GM06990 (cell line): Measurements from ENCODE around the gene OR2V2.

Experiments used
- DNase-seq: peaks from one replicate; pipeline ENCODE4 v3.0.0-alpha.2; 2011; ENCODE audit not compliant: insufficient read length; ENCODE audit errors: extremely low read depth
- H3K27me3 ChIP-seq: replicated peaks from 2 replicates; pipeline ENCODE4 v1.6.0; 2011; ENCODE audit warnings: low read length; ENCODE audit not compliant: control insufficient read depth, insufficient read depth
- H3K36me3 ChIP-seq: 2 replicates; pipeline ENCODE4 v1.5.1; 2011; ENCODE audit warnings: low read length; ENCODE audit not compliant: control insufficient read depth, insufficient read depth
- H3K4me3 ChIP-seq: replicated peaks from 2 replicates; pipeline ENCODE4 v1.5.1; 2011; ENCODE audit warnings: low read depth, mild to moderate bottlenecking, control low read depth, low read length
- TF ChIP-seq, protein P1 (sequence below): IDR thresholded peaks from 2 replicates; pipeline ENCODE4 v1.5.1; 2011; ENCODE audit warnings: low read length, control low read depth, mild to moderate bottlenecking, inconsistent platforms; ENCODE audit not compliant: insufficient read depth, poor library complexity, severe bottlenecking

Gene OR2V2

DNA sequence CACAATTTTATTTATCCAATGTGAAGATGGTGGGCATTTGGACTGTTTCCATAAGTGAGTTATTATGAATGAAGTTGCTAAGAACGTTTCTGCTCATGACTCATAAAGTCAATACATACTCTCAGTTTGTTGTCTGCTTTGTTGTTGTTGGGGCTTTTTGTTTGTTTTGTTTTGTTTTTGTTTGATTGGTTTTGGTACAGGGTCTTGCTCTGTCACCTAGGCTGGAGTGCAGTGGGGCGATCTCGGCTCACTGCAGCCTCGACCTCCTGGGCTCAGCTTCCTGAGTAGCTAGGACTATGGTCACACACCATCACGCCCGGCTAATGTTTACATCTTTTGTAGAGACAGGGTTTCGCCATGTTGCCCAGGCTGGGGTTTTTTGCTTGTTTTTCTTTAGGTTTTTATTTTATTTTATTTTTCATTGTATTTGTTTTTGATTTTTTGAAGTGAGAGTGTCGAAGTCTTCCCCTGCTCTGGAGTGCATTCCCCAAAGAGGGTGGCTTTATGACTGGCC lies 39.7 kb downstream of the OR2V2 start:
- DNase-seq = no peak
- TF ChIP-seq, protein P1, sequence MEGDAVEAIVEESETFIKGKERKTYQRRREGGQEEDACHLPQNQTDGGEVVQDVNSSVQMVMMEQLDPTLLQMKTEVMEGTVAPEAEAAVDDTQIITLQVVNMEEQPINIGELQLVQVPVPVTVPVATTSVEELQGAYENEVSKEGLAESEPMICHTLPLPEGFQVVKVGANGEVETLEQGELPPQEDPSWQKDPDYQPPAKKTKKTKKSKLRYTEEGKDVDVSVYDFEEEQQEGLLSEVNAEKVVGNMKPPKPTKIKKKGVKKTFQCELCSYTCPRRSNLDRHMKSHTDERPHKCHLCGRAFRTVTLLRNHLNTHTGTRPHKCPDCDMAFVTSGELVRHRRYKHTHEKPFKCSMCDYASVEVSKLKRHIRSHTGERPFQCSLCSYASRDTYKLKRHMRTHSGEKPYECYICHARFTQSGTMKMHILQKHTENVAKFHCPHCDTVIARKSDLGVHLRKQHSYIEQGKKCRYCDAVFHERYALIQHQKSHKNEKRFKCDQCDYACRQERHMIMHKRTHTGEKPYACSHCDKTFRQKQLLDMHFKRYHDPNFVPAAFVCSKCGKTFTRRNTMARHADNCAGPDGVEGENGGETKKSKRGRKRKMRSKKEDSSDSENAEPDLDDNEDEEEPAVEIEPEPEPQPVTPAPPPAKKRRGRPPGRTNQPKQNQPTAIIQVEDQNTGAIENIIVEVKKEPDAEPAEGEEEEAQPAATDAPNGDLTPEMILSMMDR = no peak
- Histone ChIP-seq H3K36me3 (no peaks in the 10 kb centered on the region), H3K27me3 (no peaks in the 10 kb centered on the region), H3K4me3 (peak overlapping the region; percentile 50)

DNA sequence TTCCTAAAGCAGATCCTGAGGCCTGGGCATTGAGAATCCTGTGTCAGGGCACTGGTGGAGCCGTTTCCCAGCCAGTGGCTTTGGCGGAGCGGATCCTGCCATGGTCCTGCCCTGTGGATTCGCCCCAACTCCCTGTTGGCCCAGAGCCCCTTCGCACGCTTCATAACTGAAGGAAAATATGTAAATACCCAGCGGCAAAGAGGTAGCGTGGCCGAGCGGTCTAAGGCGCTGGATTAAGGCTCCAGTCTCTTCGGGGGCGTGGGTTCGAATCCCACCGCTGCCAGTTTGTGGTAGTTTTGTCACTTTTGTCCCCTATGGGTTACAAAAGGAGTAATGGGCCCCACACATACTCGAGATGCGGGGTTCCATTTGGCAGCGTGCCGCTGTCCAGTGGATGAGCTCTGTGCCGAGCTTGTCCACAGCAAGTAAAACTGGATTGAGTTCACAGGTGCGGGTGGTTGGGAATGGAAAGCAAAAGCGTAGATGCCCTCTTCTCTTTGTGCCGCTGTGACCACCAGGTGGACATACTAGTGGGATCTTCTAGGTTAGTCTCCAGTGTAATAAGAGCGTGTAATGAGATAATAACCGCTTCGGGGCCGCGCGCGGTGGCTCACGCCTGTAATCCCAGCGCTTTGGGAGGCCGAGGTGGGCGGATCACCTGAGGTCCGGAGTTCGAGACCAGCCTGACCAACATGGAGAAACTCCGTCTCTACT lies 40.3 kb downstream of the OR2V2 start:
- Histone ChIP-seq H3K4me3 (peak overlapping the region; percentile 50), H3K36me3 (no peaks in the 10 kb centered on the region), H3K27me3 (no peaks in the 10 kb centered on the region)
- DNase-seq = peak; percentile 83
- TF ChIP-seq, protein P1 = no peak

DNA sequence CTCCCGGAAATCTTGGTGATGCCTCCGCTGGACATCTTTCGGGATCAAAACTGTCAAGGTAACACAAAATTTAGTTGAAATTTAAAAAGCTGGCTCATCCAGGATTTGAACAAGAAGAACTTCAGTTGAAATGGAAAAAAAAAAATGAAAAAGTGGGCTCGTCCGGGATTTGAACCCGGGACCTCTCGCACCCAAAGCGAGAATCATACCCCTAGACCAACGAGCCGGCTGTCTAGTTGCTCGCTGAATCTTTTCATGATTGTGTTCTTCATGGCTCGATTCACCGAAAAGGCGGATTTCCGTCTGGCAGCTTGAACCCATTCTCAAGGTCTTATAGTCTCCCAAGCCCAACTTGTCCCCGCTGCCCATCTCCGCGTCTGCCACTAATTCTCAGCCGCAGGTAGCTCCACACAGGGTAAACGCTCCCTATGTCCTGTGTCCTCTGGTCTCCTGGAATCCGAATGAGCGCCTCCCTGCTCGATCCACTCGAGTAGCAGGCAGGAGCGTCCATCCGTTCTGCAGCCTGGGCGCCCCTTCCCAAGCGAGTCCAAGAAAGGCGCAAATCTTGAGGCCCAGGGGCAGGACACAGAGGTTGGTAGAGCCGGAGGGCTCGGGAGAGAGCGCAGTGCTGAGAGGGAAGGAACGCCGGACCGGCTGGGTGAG lies 41.4 kb downstream of the OR2V2 start:
- Histone ChIP-seq H3K36me3 (no peaks in the 10 kb centered on the region), H3K4me3 (peak overlapping the region; percentile 76), H3K27me3 (no peaks in the 10 kb centered on the region)
- peak; percentile 79 for DNase-seq
- TF ChIP-seq, protein P1 = no peak

DNA sequence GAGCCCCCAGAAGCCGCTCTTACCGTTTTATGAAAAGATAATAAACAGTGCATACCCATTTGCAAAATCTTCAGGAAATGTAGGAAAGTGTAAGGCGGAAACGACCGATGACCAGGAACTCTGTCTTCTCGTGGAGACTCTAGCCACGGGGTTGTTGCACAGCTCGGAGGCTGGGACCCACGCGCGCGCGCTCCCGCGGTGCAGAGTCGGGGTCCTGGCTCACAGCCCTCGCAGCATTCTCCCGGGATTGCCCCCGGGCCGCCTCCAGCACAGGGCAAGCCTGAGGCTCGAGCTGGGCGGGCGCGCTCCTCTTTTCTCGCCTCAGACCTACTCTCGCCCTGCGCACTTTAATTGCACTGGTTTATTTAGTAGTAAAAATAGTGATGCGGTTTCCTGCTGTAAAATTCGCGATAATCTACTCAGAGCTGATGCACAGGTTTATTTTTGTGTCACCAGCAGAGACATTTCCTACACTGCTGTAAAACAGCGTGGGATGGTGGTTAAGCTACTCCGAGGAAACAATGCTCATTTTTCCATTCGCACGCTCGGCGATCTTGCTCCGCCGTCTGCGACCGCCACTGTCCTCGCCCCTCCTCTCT lies 42.1 kb downstream of the OR2V2 start:
- H3K4me3 ChIP-seq = peak overlapping the region; percentile 76
- no peaks in the 10 kb centered on the region for H3K36me3 ChIP-seq
- TF ChIP-seq, protein P1 = no peak
- no peaks in the 10 kb centered on the region for H3K27me3 ChIP-seq
- no peak for DNase-seq

DNA sequence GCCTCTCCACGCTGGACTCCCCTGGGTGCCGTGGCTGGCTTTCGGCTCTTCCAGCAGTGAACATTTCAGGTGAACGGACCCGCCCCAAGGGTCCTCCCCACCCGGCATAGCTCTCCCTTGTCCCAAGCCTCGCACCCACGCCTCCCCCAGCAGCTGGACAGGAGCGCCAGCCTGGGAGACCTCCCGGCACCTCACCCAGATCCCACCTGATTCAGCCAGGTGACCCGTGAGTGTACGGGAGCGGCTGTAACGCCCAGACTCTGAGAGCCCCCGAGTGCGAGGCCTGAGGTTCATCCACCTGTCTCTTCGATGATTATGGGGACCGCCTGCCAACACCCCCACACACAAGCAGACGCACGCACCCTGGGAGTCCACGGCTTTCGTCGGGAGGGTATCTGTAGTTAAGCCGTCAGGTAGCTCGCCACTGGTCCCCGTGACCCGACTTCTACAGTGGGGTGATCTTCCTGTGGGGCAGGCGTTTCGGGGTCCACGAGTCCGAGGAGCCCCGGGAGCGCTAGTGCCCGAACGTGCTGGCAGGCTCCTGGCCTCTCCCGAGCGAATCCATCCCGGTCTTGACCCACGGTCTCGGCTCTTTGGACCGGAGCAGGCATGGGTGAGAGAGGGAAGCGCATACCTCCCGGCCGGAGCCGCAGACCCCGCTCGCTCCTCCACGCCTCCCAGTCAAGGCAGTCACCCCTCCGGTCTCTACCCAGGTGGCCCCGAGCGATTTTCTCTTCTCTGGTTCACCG lies 42.8 kb downstream of the OR2V2 start:
- Histone ChIP-seq H3K36me3 (no peaks in the 10 kb centered on the region), H3K4me3 (peak overlapping the region; percentile 76), H3K27me3 (no peaks in the 10 kb centered on the region)
- peak; percentile 62 for DNase-seq
- TF ChIP-seq, protein P1 = no peak
